Left lung (tissue), 10 donors: Measurements from ENCODE around the gene CLDN16. TPM values are rescaled to one million over a fixed set of nuclear protein-coding genes. Genes with fewer than 3 reads are reported as not detected.

Source experiments
- ATAC-seq: fragments of 200-7000 bp; cut with Tn5 transposase; one replicate; pipeline ENCODE4 v1.9.1; 2020; ENCODE audit warnings: moderate library complexity
- DNase-seq, 4 donors: peaks; one replicate each; pipeline ENCODE4 v3.0.0-alpha.2; 2013 to 2020
- H3K27ac ChIP-seq, 2 donors: fragments of 200-600 bp; sonication (generic) in 1 of 2; one replicate each; pipeline versions ENCODE4 v1.5.0 to v1.8.0; 2020 to 2021
- H3K27me3 ChIP-seq, 2 donors: fragments of 200-600 bp; sonication (generic) in 1 of 2; one replicate each; pipeline versions ENCODE4 v1.5.0 to v1.8.0; 2020 to 2021
- H3K36me3 ChIP-seq, 2 donors: fragments of 200-600 bp; sonication (generic) in 1 of 2; one replicate each; pipeline versions ENCODE4 v1.5.0 to v1.8.0; 2020 to 2021
- H3K4me1 ChIP-seq, 2 donors: fragments of 200-600 bp; one replicate each; pipeline ENCODE4 v1.8.0; 2021
- H3K4me3 ChIP-seq, 2 donors: fragments of 200-600 bp; sonication (generic) in 1 of 2; one replicate each; pipeline versions ENCODE4 v1.5.0 to v1.8.0; 2020 to 2021; ENCODE audit warnings: mild to moderate bottlenecking in 1 of 2
- H3K9me3 ChIP-seq, 2 donors: fragments of 200-600 bp; sonication (generic) in 1 of 2; one replicate each; pipeline versions ENCODE4 v1.5.0 to v1.8.0; 2020 to 2021
- CTCF ChIP-seq, 2 donors: fragments of 200-600 bp; sonication (generic) in 1 of 2; IDR thresholded peaks; one replicate each; pipeline versions ENCODE4 v1.5.0 to v1.8.0; 2021; ENCODE audit warnings: antibody characterized with exemption in 2 of 2
- intact Hi-C, 2 donors: fragments of 100-400 bp; cut with DNase I; formaldehyde crosslinking; loops; one replicate each; pipeline versions ENCODE4 v1.11.2 to v1.14.2; 2022
- polyA plus RNA-seq, 6 donors: library from polyadenylated mRNA; unstranded; fragments of 120-200 nt; gene quantifications; one replicate each; pipeline ENCODE4 v1.2.1, GENCODE V29; 2013; ENCODE audit not compliant: insufficient read length in 6 of 6
- total RNA-seq, 2 donors: library from RNA; stranded (reverse); fragmentation: NEBNext Ultra II Directional; extraction: Animal tissue kit (Norgen Biotek cat#: 25700); gene quantifications; one replicate each; pipeline ENCODE4 v1.2.1, GENCODE V29; 2021
- donor health status: DM: no; HTN: yes; CAD: no.
- donor health status: DM: no; HTN: no; CAD: no.

The CLDN16 gene
- total and polyA plus RNA-seq, 8 donors, result 0.04 to 1.1 (median 0.29) TPM; not detected in 1

GRCh38 chr3:190442240-190442639 is 54.3 kb downstream of the CLDN16 start:
- Histone ChIP-seq H3K36me3 (no peaks in the 10 kb centered on the region), H3K9me3 (no peaks in the 10 kb centered on the region), H3K4me3 (no peak overlapping the region), H3K27ac (no peak overlapping the region), H3K4me1 (no peaks in the 10 kb centered on the region), H3K27me3 (no peaks in the 10 kb centered on the region)
- intact Hi-C loops, result no loop called here
- DNase-seq (no peak), ATAC-seq (no peak)
- TF ChIP-seq CTCF (IDR thresholded peaks at IDR 0.05), result no peak

GRCh38 chr3:190443257-190443656 is 55.3 kb downstream of the CLDN16 start:
- Histone ChIP-seq H3K27ac (no peak overlapping the region), H3K4me1 (no peaks in the 10 kb centered on the region), H3K36me3 (no peaks in the 10 kb centered on the region), H3K9me3 (no peaks in the 10 kb centered on the region), H3K4me3 (no peak overlapping the region), H3K27me3 (no peaks in the 10 kb centered on the region)
- intact Hi-C loops, result no loop called here
- ATAC-seq, result no peak
- DNase-seq, result no peak
- no peak for TF ChIP-seq CTCF (IDR thresholded peaks at IDR 0.05)

GRCh38 chr3:190444006-190444405 is 56.0 kb downstream of the CLDN16 start:
- Histone ChIP-seq H3K4me1 (no peaks in the 10 kb centered on the region), H3K27me3 (no peaks in the 10 kb centered on the region), H3K27ac (no peak overlapping the region), H3K4me3 (no peak overlapping the region), H3K9me3 (no peaks in the 10 kb centered on the region), H3K36me3 (no peaks in the 10 kb centered on the region)
- DNase-seq (no peak), ATAC-seq (no peak)
- intact Hi-C loops, result no loop called here
- TF ChIP-seq CTCF (IDR thresholded peaks at IDR 0.05), result no peak

- H3K4me1 ChIP-seq, result no peaks in the 10 kb centered on the region
- DNase-seq (no peak), ATAC-seq (no peak)
- intact Hi-C loops, result no loop called here
- H3K9me3 ChIP-seq, result no peaks in the 10 kb centered on the region
- no peaks in the 10 kb centered on the region for H3K36me3 ChIP-seq
- no peaks in the 10 kb centered on the region for H3K27me3 ChIP-seq
- no peak for TF ChIP-seq CTCF (IDR thresholded peaks at IDR 0.05)
- no peak overlapping the region for H3K4me3 ChIP-seq
- H3K27ac ChIP-seq, result no peak overlapping the region
These were observed 56.7 kb downstream of the CLDN16 start for GRCh38 chr3:190444576-190445145.

GRCh38 chr3:190446573-190447279 is 58.8 kb downstream of the CLDN16 start:
- Histone ChIP-seq H3K36me3 (no peaks in the 10 kb centered on the region), H3K4me3 (no peak overlapping the region), H3K27ac (no peak overlapping the region), H3K4me1 (no peaks in the 10 kb centered on the region), H3K9me3 (no peaks in the 10 kb centered on the region), H3K27me3 (no peaks in the 10 kb centered on the region)
- DNase-seq (no peak), ATAC-seq (no peak)
- intact Hi-C loops, result no loop called here
- TF ChIP-seq CTCF (IDR thresholded peaks at IDR 0.05), result no peak
